ENCODE data around the gene PDIA2. TPM values are rescaled to one million over a fixed set of nuclear protein-coding genes. Genes with fewer than 3 reads are reported as not detected.
"Not testable (repeated sequence)": the region's sequence is repeated elsewhere in the genome, so short reads cannot be mapped to it uniquely, and the experiment has no call there.

The PDIA2 gene
- total RNA-seq, 2 donors from 2014 or later = 0.81 to 3.2 TPM

DNA sequence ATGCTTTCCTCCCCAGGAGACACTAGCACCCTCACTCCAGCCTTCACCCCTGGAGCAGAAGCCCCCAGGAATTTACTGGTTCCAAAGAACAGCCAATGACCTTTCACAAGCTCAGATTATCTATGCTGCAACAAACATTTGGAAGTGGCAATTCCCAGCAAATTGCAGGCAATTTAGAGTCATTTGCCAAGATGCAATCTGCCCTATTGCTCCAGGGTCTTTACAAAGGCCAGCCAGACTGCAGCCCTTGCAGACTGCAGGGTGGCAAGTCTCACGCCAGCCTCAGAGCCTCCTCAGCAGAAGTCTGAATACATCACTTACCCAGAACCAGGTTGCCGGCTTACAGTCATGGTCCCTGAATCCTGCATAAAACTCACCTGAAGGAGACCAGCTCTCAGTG lies 47.8 kb downstream of the PDIA2 start:
- no peak overlapping the region for H3K27ac ChIP-seq
- H3K36me3 ChIP-seq = no peaks in the 10 kb centered on the region
- H3K9me3 ChIP-seq = no peaks in the 10 kb centered on the region
- ATAC-seq (ENCODE audit: insufficient number of reproducible peaks, low FRiP score, low read depth) (no peak), DNase-seq (ENCODE audit: low spot score) (no peak)
- H3K4me3 ChIP-seq = no peak overlapping the region
- H3K27me3 ChIP-seq (replicated peaks; ENCODE audit: insufficient read depth) = no peaks in the 10 kb centered on the region
- peaks cover 13 to 22% of the 10 kb centered on the region in 2 donors for H3K4me1 ChIP-seq (ENCODE audit: control insufficient read depth in 1 of 2, low read depth in 2 of 2)
- TF ChIP-seq, protein P1, sequence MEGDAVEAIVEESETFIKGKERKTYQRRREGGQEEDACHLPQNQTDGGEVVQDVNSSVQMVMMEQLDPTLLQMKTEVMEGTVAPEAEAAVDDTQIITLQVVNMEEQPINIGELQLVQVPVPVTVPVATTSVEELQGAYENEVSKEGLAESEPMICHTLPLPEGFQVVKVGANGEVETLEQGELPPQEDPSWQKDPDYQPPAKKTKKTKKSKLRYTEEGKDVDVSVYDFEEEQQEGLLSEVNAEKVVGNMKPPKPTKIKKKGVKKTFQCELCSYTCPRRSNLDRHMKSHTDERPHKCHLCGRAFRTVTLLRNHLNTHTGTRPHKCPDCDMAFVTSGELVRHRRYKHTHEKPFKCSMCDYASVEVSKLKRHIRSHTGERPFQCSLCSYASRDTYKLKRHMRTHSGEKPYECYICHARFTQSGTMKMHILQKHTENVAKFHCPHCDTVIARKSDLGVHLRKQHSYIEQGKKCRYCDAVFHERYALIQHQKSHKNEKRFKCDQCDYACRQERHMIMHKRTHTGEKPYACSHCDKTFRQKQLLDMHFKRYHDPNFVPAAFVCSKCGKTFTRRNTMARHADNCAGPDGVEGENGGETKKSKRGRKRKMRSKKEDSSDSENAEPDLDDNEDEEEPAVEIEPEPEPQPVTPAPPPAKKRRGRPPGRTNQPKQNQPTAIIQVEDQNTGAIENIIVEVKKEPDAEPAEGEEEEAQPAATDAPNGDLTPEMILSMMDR (IDR thresholded peaks at IDR 0.05) = no peak

DNA sequence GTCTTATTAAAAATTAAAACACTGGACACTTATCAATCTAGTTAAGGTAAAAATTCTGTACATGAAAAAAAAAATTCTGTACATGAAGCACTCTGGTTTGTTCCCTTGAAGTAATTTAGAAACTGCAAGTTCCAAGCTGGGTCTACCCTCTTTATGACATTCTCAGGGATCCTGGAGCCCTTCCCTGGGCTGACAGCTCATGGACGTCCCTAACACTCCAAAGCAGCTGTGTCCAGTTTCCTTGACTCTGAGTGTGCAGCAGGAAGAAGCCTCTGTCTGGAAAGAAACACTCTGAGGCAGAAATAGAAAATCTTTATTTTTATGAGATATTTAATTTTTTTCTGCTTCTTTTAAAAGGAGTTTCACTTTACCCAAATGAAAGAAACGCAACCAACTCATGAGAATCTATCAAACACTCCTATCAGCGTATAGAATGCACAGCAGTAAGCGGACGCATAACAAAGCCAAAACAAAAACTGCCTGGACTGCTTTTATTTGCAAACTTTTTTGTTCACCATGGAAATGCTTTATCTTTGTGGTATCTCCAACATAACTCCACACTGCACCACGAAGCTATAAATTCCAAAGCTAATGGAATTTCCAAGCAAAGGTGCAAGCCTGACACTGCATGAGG lies 48.3 kb downstream of the PDIA2 start:
- DNase-seq (ENCODE audit: low spot score); H3K27ac ChIP-seq: not testable (repeated sequence)
- H3K4me1 ChIP-seq (ENCODE audit: control insufficient read depth in 1 of 2, low read depth in 2 of 2) = peaks cover 13 to 22% of the 10 kb centered on the region in 2 donors

DNA sequence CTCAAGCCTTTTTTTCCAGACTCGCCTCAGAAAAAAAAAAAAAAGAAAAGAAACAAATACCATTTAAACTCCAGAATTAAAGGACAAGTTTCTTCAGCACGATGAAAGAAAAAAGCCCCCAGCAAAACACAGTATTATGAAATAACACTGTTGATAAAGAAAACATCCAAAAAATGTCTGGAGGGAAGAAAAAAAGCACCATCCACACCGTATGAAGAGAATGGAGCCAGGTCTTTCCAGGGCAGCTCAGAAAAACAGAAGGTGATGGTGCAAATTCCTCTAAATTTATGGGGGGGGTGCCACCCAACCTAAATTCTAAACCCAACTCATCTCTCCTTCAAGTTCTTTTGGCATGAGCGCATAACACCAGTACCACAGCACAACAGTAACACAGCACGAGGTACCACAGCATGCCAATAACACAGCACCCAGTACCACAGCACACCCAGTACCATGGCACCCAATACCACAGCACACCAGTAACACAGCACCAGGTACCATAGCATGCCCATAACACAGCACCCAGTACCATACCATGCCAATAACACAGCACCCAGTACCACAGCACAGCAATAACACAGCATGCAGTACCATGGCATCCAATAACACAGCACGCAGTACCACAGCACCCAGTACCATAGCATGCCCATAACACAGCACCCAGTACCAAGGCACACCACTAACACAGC lies 50.6 kb downstream of the PDIA2 start:
- no peak for DNase-seq (ENCODE audit: low spot score)
- TF ChIP-seq, protein P1 (IDR thresholded peaks at IDR 0.05) = no peak
- no peaks in the 10 kb centered on the region for H3K9me3 ChIP-seq
- H3K27ac ChIP-seq = no peak overlapping the region
- H3K36me3 ChIP-seq = no peaks in the 10 kb centered on the region
- H3K4me3 ChIP-seq = no peak overlapping the region
- H3K4me1 ChIP-seq (ENCODE audit: control insufficient read depth in 1 of 2, low read depth in 2 of 2) = peaks cover 6 to 8% of the 10 kb centered on the region in 2 donors
- no peak for ATAC-seq (ENCODE audit: insufficient number of reproducible peaks, low FRiP score, low read depth)
- H3K27me3 ChIP-seq (replicated peaks; ENCODE audit: insufficient read depth) = no peaks in the 10 kb centered on the region

More for the DNA sequence above, 48.3 kb downstream of the PDIA2 start:
- H3K36me3 ChIP-seq; H3K27me3 ChIP-seq (replicated peaks; ENCODE audit: insufficient read depth); ATAC-seq (ENCODE audit: insufficient number of reproducible peaks, low FRiP score, low read depth); H3K9me3 ChIP-seq; H3K4me3 ChIP-seq: not testable (repeated sequence)

DNA sequence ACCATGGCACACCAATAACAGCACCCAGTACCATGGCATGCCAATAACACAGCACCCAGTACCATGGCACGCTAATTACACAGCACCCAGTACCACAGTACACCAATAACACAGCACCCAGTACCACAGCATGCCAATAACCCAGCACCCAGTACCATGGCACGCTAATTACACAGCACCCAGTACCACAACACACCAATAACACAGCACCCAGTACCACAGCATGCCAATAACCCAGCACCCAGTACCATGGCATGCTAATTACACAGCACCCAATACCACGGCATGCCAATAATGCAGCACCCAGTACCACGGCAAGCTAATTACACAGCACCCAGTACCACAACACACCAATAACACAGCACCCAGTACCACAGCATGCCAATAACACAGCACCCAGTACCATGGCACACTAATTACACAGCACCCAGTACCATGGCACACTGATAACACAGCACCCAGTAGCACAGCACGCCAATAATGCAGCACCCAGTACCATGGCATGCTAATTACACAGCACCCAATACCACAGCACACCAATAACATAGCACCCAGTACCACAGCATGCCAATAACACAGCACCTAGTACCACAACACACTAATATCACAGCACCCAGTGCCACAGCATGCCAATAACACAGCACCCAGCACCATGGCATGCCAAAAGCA lies 51.3 kb downstream of the PDIA2 start:
- ATAC-seq (ENCODE audit: insufficient number of reproducible peaks, low FRiP score, low read depth); H3K27ac ChIP-seq; H3K27me3 ChIP-seq (replicated peaks; ENCODE audit: insufficient read depth); DNase-seq (ENCODE audit: low spot score); H3K4me1 ChIP-seq (ENCODE audit: control insufficient read depth in 1 of 2, low read depth in 2 of 2); H3K4me3 ChIP-seq; H3K9me3 ChIP-seq; H3K36me3 ChIP-seq: not testable (repeated sequence)

DNA sequence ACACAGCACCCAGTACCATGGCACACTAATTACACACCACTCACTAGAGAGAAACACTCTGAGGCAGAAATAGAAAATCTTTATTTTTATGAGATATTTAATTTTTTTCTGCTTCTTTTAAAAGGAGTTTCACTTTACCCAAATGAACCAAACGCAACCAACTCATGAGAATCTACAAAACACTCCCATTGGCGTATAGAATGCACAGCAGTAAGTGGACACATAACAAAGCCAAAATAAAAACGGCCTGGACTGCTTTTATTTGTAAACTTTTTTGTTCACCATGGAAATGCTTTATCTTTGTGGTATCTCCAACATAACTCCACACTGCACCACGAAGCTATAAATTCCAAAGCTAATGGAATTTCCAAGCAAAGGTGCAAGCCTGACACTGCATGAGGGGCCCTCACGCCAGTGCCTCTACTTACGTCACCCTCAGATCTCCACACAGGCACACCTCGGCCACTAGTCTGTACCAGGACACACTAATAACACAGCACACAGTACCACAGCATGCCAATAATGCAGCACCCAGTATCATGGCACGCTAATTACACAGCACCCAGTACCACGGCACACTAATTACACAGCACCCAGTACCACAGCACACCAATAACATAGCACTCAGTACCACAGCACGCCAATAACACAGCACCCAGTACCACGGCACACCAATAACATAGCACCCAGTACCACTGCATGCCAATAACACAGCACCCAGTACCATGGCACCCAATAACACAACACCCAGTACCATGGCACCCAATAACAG lies 52.1 kb downstream of the PDIA2 start:
- not testable (repeated sequence) for H3K27ac ChIP-seq; DNase-seq (ENCODE audit: low spot score); H3K27me3 ChIP-seq (replicated peaks; ENCODE audit: insufficient read depth); ATAC-seq (ENCODE audit: insufficient number of reproducible peaks, low FRiP score, low read depth); H3K9me3 ChIP-seq; H3K36me3 ChIP-seq; H3K4me3 ChIP-seq; H3K4me1 ChIP-seq (ENCODE audit: control insufficient read depth in 1 of 2, low read depth in 2 of 2)

DNA sequence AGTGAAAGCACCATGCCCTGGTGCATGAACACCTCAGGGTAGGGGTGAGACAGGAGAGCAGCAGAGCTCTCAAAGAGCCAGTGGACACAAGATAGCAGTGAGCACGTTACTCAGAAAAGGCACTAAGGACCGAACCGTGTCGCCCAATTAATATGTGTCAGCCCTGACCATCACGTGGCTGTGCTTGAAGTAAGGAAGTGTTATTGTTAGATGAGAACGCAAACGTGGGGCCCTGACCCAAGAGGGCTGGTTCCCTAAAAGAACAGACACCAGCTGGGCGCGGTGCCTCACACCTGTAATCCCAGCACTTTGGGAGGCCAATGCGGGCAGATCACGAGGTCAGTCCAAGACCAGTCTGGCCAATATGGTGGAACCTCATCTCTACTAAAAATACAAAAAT lies 53.3 kb downstream of the PDIA2 start:
- Histone ChIP-seq H3K27me3 (replicated peaks; ENCODE audit: insufficient read depth) (no peaks in the 10 kb centered on the region), H3K27ac (no peak overlapping the region), H3K9me3 (no peaks in the 10 kb centered on the region), H3K36me3 (no peaks in the 10 kb centered on the region), H3K4me3 (no peak overlapping the region), H3K4me1 (ENCODE audit: control insufficient read depth in 1 of 2, low read depth in 2 of 2) (peaks cover 6 to 8% of the 10 kb centered on the region in 2 donors)
- DNase-seq (ENCODE audit: low spot score) = no peak
- no peak for ATAC-seq (ENCODE audit: insufficient number of reproducible peaks, low FRiP score, low read depth)
- TF ChIP-seq, protein P1 (IDR thresholded peaks at IDR 0.05) = no peak

Other genes starting within 250 kb of the PDIA2 start
- gene POLR3K, start 229.6 kb upstream of the PDIA2 start, total RNA-seq = 1 to 10 TPM in 1 of 2 donors, not detected in 1; 1.4 TPM
- 10 to 100 TPM in 1 of 2 donors, 1 to 10 TPM in 1; 6.1 to 16.4 TPM for gene SNRNP25, start 229.3 kb upstream of the PDIA2 start, total RNA-seq
- gene RHBDF1, start 210.5 kb upstream of the PDIA2 start, total RNA-seq = 100 to 1,000 TPM; 109 to 138 TPM
- gene MPG, start 204.9 kb upstream of the PDIA2 start, total RNA-seq = 100 to 1,000 TPM in 1 of 2 donors, 10 to 100 TPM in 1; 93.1 to 202 TPM
- 10 to 100 TPM; 22.0 to 35.7 TPM for gene NPRL3, start 144.5 kb upstream of the PDIA2 start, total RNA-seq
- not detected for gene HBZ, start 130.5 kb upstream of the PDIA2 start, total RNA-seq
- not detected for gene HBM, start 117.2 kb upstream of the PDIA2 start, total RNA-seq
- gene HBA2, start 110.3 kb upstream of the PDIA2 start, total RNA-seq = 100 to 1,000 TPM in 1 of 2 donors, 10 to 100 TPM in 1; 47.9 to 433 TPM
- gene HBA1, start 106.5 kb upstream of the PDIA2 start, total RNA-seq = 100 to 1,000 TPM in 1 of 2 donors, not detected in 1; 174 TPM
- gene HBQ1, start 102.7 kb upstream of the PDIA2 start, total RNA-seq = not detected
- gene LUC7L, start 53.7 kb upstream of the PDIA2 start, total RNA-seq = 100 to 1,000 TPM; 101 to 171 TPM
- gene FAM234A, start 48.3 kb upstream of the PDIA2 start, total RNA-seq = 100 to 1,000 TPM in 1 of 2 donors, 10 to 100 TPM in 1; 51.7 to 141 TPM
- gene RGS11, start 7.2 kb upstream of the PDIA2 start, total RNA-seq = 10 to 100 TPM; 16.8 to 19.4 TPM
- not detected for gene ARHGDIG, start 2.6 kb upstream of the PDIA2 start, total RNA-seq
- 10 to 100 TPM; 20.0 to 27.2 TPM for gene AXIN1, start 69.6 kb downstream of the PDIA2 start, total RNA-seq
- 10 to 100 TPM; 33.2 to 59.2 TPM for gene MRPL28, start 87.4 kb downstream of the PDIA2 start, total RNA-seq
- gene PGAP6, start 98.8 kb downstream of the PDIA2 start, total RNA-seq = 10 to 100 TPM; 38.7 to 55.4 TPM
- 10 to 100 TPM; 68.7 to 91.2 TPM for gene NME4, start 114.0 kb downstream of the PDIA2 start, total RNA-seq
- gene DECR2, start 118.7 kb downstream of the PDIA2 start, total RNA-seq = 10 to 100 TPM; 24.1 to 25.6 TPM
- gene RAB11FIP3, start 142.5 kb downstream of the PDIA2 start, total RNA-seq = 10 to 100 TPM; 70.1 to 71.1 TPM
- gene CAPN15, start 244.5 kb downstream of the PDIA2 start, total RNA-seq = 10 to 100 TPM; 46.2 to 96.6 TPM

Data from thoracic aorta (tissue), 2 donors.